Stomach (tissue), 9 donors: ENCODE results near the gene NAV2. TPM values are rescaled to one million over a fixed set of nuclear protein-coding genes. Genes with fewer than 3 reads are reported as not detected.

Experiments used
- DNase-seq, 2 donors: peaks; one replicate each; pipeline versions ENCODE4 v3.0.0 to v3.0.0-alpha.2; 2013 to 2019
- H3K27ac ChIP-seq, 5 donors: fragments of 200-600 bp in 4 of 5; sonication (generic) in 4 of 5; one replicate each; pipeline ENCODE4 v1.5.1; 2013 to 2019; ENCODE audit warnings: mild to moderate bottlenecking in 1 of 5, moderate library complexity in 1 of 5
- H3K27me3 ChIP-seq, 3 donors: fragments of 200-600 bp; sonication (generic); one replicate each; pipeline ENCODE4 v1.5.1; 2017 to 2019; ENCODE audit warnings: mixed run types in 1 of 3
- H3K36me3 ChIP-seq, 4 donors: fragments of 200-600 bp; sonication (generic); 1 replicate in 3 of 4; 2 replicates in 1 of 4; pipeline ENCODE4 v1.5.1; 2016 to 2019
- H3K4me1 ChIP-seq, 4 donors: fragments of 200-600 bp; sonication (generic); one replicate each; pipeline ENCODE4 v1.5.1; 2016 to 2019
- H3K4me3 ChIP-seq, 4 donors: fragments of 200-600 bp; sonication (generic) in 3 of 4; one replicate each; pipeline ENCODE4 v1.5.1; 2016 to 2019; ENCODE audit warnings: mild to moderate bottlenecking in 1 of 4
- H3K9me3 ChIP-seq, 4 donors: fragments of 200-600 bp; sonication (generic); one replicate each; pipeline ENCODE4 v1.5.1; 2016 to 2019
- EP300 ChIP-seq: sonication (generic); formaldehyde crosslinking; IDR thresholded peaks from one replicate; pipeline ENCODE4 v1.6.1; 2017; ENCODE audit warnings: antibody characterized with exemption
- POLR2A ChIP-seq, 4 donors: fragments of 450-650 bp; IDR thresholded peaks; one replicate each; pipeline ENCODE4 v1.6.1; 2016; ENCODE audit warnings: antibody characterized with exemption in 4 of 4, control low read depth in 2 of 4, mild to moderate bottlenecking in 1 of 4, moderate library complexity in 1 of 4
- POLR2AphosphoS5 ChIP-seq, 3 donors: sonication (generic); formaldehyde crosslinking; IDR thresholded peaks; one replicate each; pipeline ENCODE4 v1.6.1; 2016; ENCODE audit warnings: antibody characterized with exemption in 3 of 3
- WGBS, 5 donors: extraction: QIAGEN DNeasy Blood & Tissue Kit in 3 of 5; methylation state at CpG; one replicate each; pipeline versions ENCODE4 v1.1.5 to v1.1.7; 2013 to 2018; 5-methylcytosine and 5-hydroxymethylcytosine counted together
- intact Hi-C: fragments of 100-400 bp; cut with DNase I; formaldehyde crosslinking; loops from one replicate; pipeline ENCODE4 v1.15.1; 2023; ENCODE audit warnings: low total_unique reads
- polyA plus RNA-seq, 3 donors: library from polyadenylated mRNA; stranded (reverse); fragments of 200-250 nt; gene quantifications; one replicate each; pipeline ENCODE4 v1.2.3, GENCODE V29; 2013
- total RNA-seq, 5 donors: library from RNA; depleted of rRNA; stranded (reverse); fragments of >200 nt; gene quantifications; one replicate each; pipeline versions ENCODE4 v1.1.0 to v1.2.3, GENCODE V29; 2014 to 2016
- TF ChIP-seq, protein P1 (sequence below), 7 experiments: fragments of 450-650 bp in 4 of 7; fragments of 200-600 bp in 3 of 7; sonication (generic) in 3 of 7; IDR thresholded peaks; one replicate each; pipeline ENCODE4 v1.5.1; 2016 to 2019; ENCODE audit warnings: antibody characterized with exemption in 7 of 7, control low read depth in 2 of 7, mild to moderate bottlenecking in 1 of 7
- donor health status: healthy with polysubstance abuse.
- donor health status: Bipolar disorder and iron deficiency.
- donor health status: healthy.

Gene NAV2
- total and polyA plus RNA-seq, 8 donors, result 1.8 to 92.4 (median 7.9) TPM

DNA sequence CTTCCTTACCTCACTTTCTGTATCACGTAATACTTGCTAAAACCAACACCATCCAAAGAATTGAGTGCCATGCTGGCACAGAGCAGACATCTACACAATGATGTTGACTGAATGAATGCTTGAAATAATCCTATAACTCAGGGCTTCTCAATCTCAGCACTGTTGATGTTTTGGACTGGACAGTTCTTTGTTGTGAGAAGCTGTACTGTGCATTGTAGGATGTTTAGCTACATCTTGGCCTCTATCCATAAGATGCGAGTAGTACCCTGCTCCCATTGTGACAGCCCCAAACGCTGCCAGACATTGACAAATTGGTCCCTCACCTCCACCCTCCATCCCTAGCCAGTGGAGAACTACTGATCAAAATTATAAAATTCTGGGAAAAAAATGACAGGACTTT, 153.4 kb downstream of the NAV2 start:
- TF ChIP-seq POLR2AphosphoS5 (IDR thresholded peaks at IDR 0.05) (no peak), POLR2A (IDR thresholded peaks at IDR 0.05) (no peak), EP300 (no peak)
- TF ChIP-seq, protein P1, sequence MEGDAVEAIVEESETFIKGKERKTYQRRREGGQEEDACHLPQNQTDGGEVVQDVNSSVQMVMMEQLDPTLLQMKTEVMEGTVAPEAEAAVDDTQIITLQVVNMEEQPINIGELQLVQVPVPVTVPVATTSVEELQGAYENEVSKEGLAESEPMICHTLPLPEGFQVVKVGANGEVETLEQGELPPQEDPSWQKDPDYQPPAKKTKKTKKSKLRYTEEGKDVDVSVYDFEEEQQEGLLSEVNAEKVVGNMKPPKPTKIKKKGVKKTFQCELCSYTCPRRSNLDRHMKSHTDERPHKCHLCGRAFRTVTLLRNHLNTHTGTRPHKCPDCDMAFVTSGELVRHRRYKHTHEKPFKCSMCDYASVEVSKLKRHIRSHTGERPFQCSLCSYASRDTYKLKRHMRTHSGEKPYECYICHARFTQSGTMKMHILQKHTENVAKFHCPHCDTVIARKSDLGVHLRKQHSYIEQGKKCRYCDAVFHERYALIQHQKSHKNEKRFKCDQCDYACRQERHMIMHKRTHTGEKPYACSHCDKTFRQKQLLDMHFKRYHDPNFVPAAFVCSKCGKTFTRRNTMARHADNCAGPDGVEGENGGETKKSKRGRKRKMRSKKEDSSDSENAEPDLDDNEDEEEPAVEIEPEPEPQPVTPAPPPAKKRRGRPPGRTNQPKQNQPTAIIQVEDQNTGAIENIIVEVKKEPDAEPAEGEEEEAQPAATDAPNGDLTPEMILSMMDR (IDR thresholded peaks at IDR 0.05), result no peak
- intact Hi-C loops, result no loop called here
- DNase-seq, result no peak
- Histone ChIP-seq H3K4me3 (no peak overlapping the region), H3K9me3 (no peaks in the 10 kb centered on the region), H3K27ac (no peak overlapping the region), H3K27me3 (no peaks in the 10 kb centered on the region), H3K36me3 (peaks cover 0 to 9% (median 7%) of the 10 kb centered on the region in 4 donors), H3K4me1 (peaks cover 0 to 52% (median 19%) of the 10 kb centered on the region in 4 donors)
- WGBS, 5 donors, result 67 to 90% (median 83%) methylated on average over 3 of the region's 3 CpGs

DNA sequence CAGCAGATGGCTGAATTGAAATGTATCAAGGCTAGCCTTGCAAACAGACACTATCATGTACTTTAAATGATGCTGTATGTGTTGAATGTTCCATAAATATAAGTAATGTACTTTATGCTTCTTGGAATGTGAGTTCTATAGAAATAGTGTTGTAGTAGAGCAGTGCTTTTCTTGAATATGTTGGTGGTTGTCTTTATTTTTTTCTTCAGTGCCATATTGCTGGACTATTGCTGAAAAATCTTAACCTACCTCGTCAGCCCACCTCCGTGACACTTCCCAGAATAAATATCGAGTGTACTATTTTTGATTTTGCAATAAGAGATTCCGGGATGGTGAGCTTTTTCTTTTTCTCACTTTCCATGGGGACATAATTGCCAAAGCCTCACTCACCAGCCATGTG, 153.9 kb downstream of the NAV2 start:
- Histone ChIP-seq H3K36me3 (peaks cover 0 to 12% (median 10%) of the 10 kb centered on the region in 4 donors), H3K27ac (no peak overlapping the region), H3K4me3 (no peak overlapping the region), H3K27me3 (no peaks in the 10 kb centered on the region), H3K9me3 (no peaks in the 10 kb centered on the region), H3K4me1 (peaks cover 0 to 52% (median 19%) of the 10 kb centered on the region in 4 donors)
- no peak for DNase-seq
- 77 to 94% (median 91%) methylated on average over 4 of the region's 4 CpGs for WGBS, 5 donors
- intact Hi-C loops, result no loop called here
- no peak for TF ChIP-seq EP300
- TF ChIP-seq, protein P1 (IDR thresholded peaks at IDR 0.05), result no peak
- no peak for TF ChIP-seq POLR2AphosphoS5 (IDR thresholded peaks at IDR 0.05)
- no peak for TF ChIP-seq POLR2A (IDR thresholded peaks at IDR 0.05)

DNA sequence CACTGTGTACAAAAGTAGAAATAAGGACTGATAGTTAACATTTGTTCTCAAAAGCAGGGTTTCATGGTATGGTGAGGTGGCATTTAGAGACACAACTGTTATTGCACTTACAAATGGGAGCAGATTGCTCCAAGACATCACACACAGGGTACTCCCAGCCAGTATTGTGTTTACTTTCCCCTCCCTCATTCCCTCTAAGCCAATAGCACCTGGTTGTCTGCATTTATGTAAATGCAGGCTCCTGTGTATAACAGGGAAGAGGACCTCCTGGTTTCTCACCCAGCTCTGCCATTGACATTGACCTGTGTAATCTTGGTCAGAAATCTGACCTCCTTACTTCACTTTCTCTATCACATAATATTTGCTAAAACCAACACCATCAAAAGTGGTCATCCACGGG, 154.4 kb downstream of the NAV2 start:
- TF ChIP-seq POLR2A (IDR thresholded peaks at IDR 0.05), result no peak
- no peak for TF ChIP-seq EP300
- no peak for TF ChIP-seq POLR2AphosphoS5 (IDR thresholded peaks at IDR 0.05)
- TF ChIP-seq, protein P1 (IDR thresholded peaks at IDR 0.05), result no peak
- Histone ChIP-seq H3K36me3 (peaks cover 0 to 14% (median 11%) of the 10 kb centered on the region in 4 donors), H3K27ac (no peak overlapping the region), H3K9me3 (no peaks in the 10 kb centered on the region), H3K4me1 (peaks cover 0 to 52% (median 19%) of the 10 kb centered on the region in 4 donors), H3K27me3 (no peaks in the 10 kb centered on the region), H3K4me3 (no peak overlapping the region)
- no peak for DNase-seq
- intact Hi-C loops, result no loop called here
- 76 to 96% (median 91%) methylated on average over 1 of the region's 1 CpG for WGBS, 5 donors

DNA sequence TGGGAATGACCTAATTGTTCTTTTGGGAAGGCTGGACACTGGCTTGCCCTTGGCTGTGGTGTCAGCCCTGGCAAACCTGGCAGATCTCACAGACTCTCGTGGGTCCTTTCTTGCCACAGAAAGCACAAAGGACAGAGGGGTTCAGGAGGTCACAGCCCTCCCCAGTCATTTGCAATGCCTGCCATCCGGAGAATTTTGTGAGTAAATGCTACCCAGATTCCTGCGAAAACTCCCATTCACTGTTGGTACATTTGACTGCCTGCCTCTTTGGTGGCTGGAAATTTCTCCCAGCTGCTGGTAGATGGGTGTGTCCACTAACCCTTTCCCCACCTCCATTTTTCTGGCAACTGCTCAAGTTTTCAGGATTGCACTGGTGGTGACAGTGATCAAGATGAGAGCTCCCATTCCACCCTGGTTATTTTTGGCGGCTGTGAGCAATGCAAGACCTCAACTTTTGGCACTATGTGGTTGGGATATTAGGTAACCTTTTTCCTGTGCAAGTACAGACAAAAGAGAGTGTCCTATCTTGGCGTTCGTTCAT, 155.7 kb downstream of the NAV2 start:
- peaks cover 0 to 14% (median 11%) of the 10 kb centered on the region in 4 donors for H3K36me3 ChIP-seq
- TF ChIP-seq, protein P1 (IDR thresholded peaks at IDR 0.05), result no peak
- no peak for TF ChIP-seq EP300
- TF ChIP-seq POLR2A (IDR thresholded peaks at IDR 0.05), result no peak
- peak in 1 of 3 donors; percentile 11 for TF ChIP-seq POLR2AphosphoS5 (IDR thresholded peaks at IDR 0.05)
- DNase-seq, result peak in 1 of 2 donors; percentile 23
- H3K4me3 ChIP-seq, result no peak overlapping the region
- WGBS, 5 donors, result 70 to 81% (median 76%) methylated on average over 6 of the region's 6 CpGs
- H3K27ac ChIP-seq, result peak overlapping the region in 1 of 5 donors; percentile 8
- peaks cover 0 to 47% (median 19%) of the 10 kb centered on the region in 4 donors for H3K4me1 ChIP-seq
- H3K9me3 ChIP-seq, result no peaks in the 10 kb centered on the region
- H3K27me3 ChIP-seq, result no peaks in the 10 kb centered on the region
- intact Hi-C loops, result no loop called here
